ENCODE results near the gene INHBE.
"Not testable (repeated sequence)": the region's sequence is repeated elsewhere in the genome, so short reads cannot be mapped to it uniquely, and the experiment has no call there.

INHBE gene

DNA sequence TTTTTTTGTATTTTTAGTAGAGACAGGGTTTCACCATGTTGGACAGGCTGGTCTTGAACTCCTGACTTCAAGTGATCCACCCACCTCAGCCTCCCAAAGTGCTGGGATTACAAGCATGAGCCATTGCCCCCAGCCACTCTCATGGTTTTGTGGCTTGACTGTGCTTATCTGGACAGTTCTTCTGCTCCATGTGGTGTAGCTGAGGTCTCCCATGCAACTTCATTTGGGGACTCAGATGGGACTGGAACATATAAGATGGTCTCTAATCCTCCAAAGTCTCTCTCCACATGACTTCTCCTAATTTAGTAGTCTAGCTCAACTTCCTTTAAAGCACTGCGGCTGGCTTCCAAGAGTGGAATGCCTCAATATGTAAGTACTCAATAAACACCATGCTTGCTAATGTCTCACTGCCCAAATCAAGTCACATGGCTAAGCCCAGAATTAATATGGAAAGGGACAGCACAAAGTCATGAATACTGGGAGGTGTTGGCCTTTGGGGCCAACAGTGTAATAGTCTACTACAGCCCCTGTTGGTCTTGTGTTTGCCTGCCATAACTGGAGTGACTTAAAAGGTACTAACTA, 13.2 kb upstream of the INHBE start:
- no peak for DNase-seq (ENCODE audit: low spot score)

DNA sequence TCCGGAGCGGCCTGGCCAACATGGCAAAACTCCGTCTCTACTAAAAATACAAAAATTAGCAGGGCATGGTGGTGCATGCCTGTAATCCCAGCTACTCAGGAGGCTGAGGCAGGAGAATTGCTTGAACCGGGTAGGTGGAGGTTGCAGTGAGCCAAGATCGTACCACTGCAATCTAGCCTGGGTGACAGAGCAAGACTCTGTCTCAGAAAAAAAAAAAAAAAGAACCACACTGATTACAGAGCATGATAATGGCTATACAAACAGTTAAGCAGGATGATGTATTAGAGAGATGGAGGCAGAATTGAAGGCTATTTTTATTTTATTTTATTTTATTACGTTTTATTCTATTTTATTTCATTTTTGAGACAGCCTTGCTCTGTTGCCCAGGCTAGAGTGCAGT, 10.8 kb upstream of the INHBE start:
- not testable (repeated sequence) for DNase-seq (ENCODE audit: low spot score)

DNA sequence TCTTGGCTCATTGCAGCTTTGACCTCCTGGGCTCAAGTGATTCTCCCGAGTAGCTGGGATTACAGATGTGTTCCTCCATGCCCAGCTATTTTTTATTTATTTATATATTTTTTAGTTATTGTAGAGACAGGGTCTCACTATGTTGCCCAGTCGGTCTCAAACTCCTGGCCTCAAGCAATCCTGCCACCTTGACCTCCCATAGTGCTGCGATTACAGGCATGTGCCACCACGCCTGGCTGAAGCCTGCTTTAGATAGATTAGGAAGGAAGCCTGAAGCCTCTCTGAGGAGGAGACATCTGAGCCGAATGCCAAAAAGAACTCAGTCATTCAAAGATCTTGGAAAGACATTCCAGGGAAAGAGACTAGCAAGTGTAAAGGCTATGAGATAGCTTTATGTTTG, 10.4 kb upstream of the INHBE start:
- no peak for DNase-seq (ENCODE audit: low spot score)

DNA sequence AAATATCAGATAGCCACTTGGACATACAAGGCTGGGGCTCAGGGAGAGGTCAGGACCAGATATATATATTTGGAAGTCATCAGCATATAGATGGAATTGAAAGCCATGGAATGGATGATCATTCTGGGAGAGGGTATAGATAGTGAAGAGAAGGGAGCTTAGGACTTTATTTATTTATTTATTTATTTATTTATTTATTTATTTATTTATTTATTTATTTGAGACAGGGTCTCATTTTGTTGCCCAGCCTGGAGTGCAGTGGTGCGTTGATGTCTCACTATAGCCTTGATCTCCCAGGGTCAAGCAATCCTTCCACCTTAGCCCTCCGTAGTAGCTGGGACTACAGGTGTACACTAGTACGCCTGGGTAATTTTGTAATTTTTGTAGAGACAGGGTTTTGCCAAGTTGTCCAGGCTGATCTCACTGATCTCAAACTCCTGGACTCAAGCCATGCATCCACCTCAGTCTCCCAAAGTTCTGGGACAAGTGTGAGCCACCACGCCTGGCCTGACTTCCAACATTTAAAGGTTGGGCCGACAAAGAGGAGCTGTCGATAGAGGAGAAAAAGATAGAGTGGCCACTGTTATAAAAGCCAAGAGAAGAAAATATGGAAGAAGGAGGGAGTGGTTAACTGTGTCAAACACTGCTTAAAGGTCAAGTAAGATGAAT, 8.7 kb upstream of the INHBE start:
- no peak for DNase-seq (ENCODE audit: low spot score)

DNA sequence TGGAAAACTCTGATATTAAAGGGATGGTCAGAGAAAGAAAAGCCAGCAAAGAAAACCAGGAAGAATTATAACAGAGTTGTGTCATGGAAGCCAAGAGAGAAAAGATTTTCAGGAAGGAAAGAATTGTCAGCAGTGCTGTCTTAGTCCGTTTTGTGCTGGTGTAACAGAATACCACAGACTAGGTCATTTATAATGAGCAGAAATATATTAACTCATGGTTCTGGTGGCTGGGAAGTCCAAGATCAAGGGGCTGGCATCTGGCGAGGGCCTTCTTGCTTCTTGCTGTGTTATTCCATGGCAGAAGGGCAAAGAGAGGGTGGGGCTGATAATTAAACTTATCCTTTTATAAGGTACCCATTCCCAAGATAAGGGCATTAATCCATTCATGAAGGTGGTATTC, 6.4 kb upstream of the INHBE start:
- no peak for DNase-seq (ENCODE audit: low spot score)

DNA sequence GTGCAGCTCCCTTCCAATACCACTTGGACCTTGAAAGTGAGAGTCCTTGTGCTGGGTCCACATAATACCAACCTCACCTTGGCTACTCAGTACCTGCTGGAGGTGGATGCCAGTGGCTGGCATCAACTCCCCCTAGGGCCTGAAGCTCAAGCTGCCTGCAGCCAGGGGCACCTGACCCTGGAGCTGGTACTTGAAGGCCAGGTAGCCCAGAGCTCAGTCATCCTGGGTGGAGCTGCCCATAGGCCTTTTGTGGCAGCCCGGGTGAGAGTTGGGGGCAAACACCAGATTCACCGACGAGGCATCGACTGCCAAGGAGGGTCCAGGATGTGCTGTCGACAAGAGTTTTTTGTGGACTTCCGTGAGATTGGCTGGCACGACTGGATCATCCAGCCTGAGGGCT, 5.7 kb upstream of the INHBE start:
- no peak for DNase-seq (ENCODE audit: low spot score)

DNA sequence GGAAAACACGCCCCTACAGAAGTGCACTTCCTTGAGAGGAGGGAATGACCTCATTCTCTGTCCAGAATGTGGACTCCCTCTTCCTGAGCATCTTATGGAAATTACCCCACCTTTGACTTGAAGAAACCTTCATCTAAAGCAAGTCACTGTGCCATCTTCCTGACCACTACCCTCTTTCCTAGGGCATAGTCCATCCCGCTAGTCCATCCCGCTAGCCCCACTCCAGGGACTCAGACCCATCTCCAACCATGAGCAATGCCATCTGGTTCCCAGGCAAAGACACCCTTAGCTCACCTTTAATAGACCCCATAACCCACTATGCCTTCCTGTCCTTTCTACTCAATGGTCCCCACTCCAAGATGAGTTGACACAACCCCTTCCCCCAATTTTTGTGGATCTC, 5.0 kb upstream of the INHBE start:
- no peak for DNase-seq (ENCODE audit: low spot score)

DNA sequence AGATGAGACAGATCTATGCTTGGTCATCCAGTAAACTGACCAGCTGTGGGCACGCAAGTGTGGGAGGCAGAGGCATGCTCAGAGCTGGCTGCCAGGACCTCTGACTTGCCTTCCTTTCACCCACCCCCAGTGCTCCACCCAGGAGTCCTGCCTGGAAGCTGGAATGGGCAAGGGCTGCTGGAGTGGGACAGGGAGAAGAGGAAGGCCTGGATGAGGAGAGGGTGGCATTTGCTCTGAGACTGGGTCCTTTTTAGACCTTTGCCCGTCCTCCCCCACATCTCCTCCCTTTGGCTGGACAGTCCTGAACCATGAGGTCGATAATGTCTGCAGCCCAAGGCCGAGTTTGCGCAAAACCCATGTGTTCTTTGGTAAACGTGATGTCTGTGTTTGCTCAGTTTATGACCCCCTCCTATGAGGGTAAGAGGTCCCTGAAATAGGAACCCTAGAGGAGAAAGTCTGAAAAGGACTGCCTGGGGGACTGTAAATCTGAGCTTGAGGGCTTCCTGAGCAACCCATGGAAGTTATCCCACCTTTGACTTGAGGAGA, 3.8 kb upstream of the INHBE start:
- no peak for DNase-seq (ENCODE audit: low spot score)

DNA sequence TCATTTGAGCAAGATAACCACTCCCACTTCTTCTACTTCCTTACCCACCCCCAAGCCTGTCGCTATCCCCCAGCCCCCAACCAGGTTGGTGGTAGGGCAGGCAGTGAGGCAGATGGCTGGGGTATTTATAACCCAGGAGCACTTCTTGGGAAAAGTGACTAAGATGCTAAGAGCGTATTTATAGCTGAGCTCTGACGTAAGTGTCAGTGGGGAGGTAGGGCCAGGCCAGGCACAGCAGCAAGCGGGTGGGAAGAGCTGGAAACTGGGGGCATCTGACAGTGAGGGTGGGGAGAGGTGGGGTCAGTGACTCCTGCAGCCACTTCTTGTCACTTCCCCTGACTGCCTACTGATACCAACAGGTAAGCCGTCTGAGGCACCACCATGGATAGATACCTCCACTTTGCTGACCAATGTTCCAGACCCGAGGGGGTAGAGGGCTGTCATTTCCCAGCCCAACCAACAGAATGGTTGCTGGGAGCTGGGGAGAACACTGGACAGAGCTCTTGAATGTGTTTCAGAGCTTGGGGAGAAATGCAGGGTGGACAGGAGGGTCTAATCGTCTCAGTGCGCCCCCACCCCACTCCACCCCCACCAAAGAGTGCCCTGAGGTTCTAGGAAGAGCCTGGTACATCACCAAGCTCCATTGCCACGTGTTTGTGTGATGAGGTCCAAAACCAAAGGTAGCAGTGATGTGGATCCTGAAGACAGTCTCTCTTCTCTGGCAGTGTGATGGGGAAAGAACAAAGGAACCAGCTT, 2.7 kb upstream of the INHBE start:
- DNase-seq (ENCODE audit: low spot score): no peak

DNA sequence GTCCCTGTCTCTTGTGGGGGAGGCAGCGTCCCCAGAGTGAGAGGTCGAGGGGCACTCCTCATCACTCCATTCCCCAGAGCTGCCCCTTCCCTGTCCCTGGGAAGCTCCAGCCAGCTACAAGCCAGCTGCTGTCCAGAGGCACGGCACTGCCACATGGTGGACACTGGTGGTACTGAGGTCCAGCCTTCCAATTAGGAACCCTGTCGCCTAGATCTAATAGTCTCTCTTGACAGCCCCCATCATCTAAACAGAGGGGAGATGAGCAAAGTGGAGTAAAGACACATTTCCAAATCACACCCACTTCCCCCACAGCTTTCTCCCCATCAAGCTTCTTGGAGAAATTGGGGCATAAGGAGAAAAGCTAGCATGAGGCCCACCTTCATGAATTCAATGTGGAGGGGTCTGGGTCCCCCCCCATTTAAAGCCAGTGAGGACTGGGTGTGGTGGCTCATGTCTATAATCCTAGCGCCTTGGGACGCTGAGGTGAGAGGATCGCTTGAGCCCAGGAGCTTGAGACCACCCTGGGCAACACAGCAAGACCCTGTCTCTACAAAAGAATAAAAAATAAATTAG, 2.1 kb upstream of the INHBE start:
- peak; percentile 47 for DNase-seq (ENCODE audit: low spot score)

DNA sequence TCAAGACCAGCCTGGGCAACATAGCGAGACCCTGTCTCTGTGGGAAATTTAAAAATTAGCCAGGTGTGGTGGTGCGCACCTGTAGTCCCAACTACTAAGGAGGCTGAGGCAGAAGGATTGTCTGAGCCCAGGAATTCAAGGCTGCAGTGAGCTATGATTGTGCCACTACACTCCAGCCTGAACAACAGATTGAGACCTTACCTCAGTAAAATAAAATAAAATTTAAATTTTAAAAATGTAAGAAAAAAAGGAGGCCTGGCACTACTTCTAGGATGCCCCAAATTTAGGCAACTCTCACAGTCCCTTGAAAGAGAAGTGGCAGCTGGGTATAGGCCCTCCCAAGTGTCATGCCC, 918 bp upstream of the INHBE start:
- no peak for DNase-seq (ENCODE audit: low spot score)

DNA sequence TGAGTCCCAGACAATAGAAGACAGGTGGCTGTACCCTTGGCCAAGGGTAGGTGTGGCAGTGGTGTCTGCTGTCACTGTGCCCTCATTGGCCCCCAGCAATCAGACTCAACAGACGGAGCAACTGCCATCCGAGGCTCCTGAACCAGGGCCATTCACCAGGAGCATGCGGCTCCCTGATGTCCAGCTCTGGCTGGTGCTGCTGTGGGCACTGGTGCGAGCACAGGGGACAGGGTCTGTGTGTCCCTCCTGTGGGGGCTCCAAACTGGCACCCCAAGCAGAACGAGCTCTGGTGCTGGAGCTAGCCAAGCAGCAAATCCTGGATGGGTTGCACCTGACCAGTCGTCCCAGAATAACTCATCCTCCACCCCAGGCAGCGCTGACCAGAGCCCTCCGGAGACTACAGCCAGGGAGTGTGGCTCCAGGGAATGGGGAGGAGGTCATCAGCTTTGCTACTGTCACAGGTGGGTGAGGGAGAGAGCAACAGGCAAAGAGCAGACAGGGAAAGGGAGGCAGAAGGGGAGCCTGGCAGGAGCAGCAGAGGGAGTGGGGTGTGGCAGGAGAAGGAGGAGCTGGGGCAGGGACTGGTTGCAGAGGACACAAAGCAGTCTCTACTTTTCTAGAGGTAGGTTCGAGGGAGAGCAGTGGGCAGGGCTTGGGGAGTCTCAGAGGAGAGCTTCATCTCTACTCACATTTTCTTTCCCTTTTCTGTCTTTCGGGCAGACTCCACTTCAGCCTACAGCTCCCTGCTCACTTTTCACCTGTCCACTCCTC, 452 bp downstream of the INHBE start:
- DNase-seq (ENCODE audit: low spot score): no peak

DNA sequence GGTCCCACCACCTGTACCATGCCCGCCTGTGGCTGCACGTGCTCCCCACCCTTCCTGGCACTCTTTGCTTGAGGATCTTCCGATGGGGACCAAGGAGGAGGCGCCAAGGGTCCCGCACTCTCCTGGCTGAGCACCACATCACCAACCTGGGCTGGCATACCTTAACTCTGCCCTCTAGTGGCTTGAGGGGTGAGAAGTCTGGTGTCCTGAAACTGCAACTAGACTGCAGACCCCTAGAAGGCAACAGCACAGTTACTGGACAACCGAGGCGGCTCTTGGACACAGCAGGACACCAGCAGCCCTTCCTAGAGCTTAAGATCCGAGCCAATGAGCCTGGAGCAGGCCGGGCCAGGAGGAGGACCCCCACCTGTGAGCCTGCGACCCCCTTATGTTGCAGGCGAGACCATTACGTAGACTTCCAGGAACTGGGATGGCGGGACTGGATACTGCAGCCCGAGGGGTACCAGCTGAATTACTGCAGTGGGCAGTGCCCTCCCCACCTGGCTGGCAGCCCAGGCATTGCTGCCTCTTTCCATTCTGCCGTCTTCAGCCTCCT, 1.1 kb downstream of the INHBE start:
- peak; percentile 62 for DNase-seq (ENCODE audit: low spot score)

DNA sequence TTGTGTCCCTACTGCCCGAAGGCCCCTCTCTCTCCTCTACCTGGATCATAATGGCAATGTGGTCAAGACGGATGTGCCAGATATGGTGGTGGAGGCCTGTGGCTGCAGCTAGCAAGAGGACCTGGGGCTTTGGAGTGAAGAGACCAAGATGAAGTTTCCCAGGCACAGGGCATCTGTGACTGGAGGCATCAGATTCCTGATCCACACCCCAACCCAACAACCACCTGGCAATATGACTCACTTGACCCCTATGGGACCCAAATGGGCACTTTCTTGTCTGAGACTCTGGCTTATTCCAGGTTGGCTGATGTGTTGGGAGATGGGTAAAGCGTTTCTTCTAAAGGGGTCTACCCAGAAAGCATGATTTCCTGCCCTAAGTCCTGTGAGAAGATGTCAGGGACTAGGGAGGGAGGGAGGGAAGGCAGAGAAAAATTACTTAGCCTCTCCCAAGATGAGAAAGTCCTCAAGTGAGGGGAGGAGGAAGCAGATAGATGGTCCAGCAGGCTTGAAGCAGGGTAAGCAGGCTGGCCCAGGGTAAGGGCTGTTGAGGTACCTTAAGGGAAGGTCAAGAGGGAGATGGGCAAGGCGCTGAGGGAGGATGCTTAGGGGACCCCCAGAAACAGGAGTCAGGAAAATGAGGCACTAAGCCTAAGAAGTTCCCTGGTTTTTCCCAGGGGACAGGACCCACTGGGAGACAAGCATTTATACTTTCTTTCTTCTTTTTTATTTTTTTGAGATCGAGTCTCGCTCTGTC, 1.8 kb downstream of the INHBE start:
- no peak for DNase-seq (ENCODE audit: low spot score)

DNA sequence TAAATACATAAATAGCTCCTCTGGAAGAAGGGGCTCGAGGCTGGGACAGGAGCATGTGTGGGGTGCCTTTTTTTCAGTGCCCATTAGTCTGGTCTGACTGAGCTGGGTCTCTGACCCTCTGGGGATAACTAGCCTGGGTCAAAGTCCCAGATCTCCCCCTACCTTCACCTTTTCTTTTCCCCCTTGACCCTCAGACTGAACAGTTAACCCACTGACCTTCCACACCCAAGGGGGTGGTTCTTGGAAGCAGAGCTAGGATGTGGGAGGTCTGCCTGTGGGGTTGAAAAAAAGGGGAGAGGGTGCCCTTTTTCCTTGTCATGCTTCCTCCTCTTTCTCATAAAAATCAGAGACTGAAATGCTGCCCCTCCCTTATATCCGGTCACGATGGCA, 3.6 kb downstream of the INHBE start:
- no peak for DNase-seq (ENCODE audit: low spot score)

DNA sequence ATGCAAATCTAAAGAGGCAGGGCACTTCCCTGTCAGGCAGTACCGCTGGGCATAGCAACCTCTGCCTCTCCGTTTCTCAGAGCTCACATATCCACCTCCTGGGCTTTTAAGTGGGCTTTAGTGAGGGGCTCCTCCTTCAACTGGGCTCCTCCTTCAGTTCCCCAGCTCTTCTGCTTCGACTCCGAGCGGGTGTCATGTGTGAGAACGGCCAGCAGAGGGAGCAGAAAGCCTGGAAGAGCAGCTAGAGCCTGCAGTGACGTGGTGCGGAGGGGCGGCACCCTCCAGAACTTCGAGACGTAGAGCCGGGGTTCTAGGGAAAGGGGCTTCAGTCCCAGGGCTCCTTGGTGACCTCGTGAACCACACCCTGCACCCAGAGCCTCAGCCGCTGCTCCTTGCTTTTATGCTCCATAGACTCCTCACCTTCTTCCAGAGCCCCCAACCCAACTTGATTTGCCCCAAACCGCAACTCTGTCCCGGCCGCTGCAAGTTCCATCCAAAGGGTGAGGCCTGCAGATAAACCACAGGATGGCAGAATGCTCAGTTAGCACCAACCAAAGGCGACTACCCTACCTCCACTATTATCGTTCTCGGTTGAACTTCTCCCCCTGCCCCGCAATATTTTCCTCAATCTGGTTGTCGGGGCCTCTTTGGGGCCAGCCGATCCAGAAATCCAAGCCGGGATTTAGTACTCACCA, 4.1 kb downstream of the INHBE start:
- DNase-seq (ENCODE audit: low spot score): peak; percentile 95

DNA sequence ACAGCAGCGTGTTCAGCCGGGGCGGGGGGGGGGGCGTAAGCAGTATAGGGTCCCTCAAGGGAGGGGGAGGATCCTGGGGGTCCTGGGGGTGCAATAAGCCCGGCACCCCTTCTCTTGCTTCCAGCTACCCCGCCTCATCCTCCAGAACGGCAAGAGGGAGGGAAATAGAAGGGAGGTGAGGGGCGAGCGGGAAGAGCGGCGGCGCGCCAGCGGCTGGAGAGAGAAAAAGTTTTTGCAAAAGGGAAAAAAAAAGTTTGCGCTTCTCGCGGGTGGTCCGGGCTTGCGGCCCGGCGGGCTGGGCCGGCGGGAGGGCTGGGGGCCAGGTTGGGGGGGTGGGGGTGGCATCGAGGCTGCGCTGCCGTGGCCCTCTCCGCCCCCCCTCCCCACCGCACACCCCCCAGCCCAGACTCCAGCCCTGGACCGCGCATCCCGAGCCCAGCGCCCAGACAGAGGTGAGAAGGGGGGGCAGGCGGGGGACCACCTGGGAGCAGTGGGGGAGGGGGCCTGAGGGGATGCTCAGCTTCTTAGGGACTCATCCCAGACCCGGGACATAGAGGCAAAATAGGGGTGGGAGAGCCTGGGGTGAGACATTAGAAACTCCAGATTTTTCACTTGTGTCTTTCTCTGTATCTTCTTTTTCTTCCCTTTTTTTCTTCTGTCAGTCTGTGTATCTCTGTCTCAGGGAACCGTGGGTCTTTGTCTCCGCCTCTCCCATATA, 4.8 kb downstream of the INHBE start, which contains the start of gene GLI1:
Gene GLI1 (plus strand): TSS at position 36 of the 718 bp plus-strand sequence. CDS start 3,907 bp downstream, outside the sequence.
- DNase-seq (ENCODE audit: low spot score): no peak

DNA sequence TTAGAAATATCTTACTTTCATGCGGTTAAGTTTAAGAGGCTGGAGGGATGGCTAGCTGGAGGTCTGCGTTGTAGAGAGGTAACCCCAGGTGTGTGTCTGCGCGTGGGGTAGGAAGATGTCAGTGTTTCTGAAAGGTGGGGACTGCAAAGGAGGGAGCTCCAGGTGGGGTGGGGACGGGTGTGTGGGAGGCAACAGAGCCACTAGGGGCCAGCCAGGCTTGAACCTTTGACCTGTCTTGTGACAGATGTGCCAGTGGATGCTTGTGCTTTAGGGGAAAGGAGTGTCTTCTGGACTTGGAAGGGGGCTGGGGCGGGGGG, 5.3 kb downstream of the INHBE start:
- DNase-seq (ENCODE audit: low spot score): no peak

DNA sequence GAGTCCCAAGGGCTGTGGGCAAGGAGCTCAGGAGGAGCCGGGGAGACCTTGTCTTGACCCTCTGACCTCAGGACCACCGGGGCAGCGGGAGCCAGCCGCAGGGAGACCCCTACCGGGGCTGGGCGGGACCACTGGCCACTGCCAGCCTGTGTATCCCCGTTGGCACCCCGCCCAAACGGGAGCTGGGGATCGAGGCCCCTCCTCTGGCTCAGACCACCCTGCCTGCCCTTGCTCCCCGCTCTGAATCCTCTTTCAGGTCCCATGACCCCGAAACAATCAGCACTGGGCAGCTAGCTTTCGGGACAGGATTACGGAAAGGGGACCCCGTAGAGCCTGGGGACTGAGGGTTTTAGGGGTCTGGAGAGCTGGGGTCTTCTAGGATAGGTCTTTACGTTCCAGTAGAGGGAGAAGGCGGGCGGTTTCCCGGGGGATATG, 5.8 kb downstream of the INHBE start:
- no peak for DNase-seq (ENCODE audit: low spot score)
